OCI-LY1 (cell line): ENCODE measurements around the gene SUFU.

Source experiments
- CTCF ChIP-seq: fragments of 200-600 bp; sonication (generic), shearing (Covaris generic); IDR thresholded peaks from 2 replicates; pipeline ENCODE4 v1.5.1; 2017; ENCODE audit warnings: mild to moderate bottlenecking, antibody characterized with exemption, low read length, moderate library complexity, mixed read lengths
- EZH2 ChIP-seq: fragments of 200-600 bp; sonication (generic), shearing (Covaris generic); IDR thresholded peaks from 2 replicates; pipeline ENCODE4 v1.8.0; 2017; ENCODE audit warnings: borderline replicate concordance, mixed run types, mild to moderate bottlenecking, antibody characterized with exemption, low read length, moderate library complexity, mixed read lengths

- TF ChIP-seq CTCF (no peak), EZH2 (no peak)
Measured at GRCh38 chr10:102527546-102527945, 23.8 kb downstream of the SUFU start.
